Activated CD8-positive, alpha-beta memory T cell treated with anti-CD3 and anti-CD28 coated beads, Interleukin-2, amount 50 U/mL, for 48 hours (primary cell): ENCODE results near the gene RAB36.

Experiments used
- DNase-seq: peaks from one replicate; pipeline ENCODE4 v3.0.0-alpha.2; 2020

Gene RAB36

DNA sequence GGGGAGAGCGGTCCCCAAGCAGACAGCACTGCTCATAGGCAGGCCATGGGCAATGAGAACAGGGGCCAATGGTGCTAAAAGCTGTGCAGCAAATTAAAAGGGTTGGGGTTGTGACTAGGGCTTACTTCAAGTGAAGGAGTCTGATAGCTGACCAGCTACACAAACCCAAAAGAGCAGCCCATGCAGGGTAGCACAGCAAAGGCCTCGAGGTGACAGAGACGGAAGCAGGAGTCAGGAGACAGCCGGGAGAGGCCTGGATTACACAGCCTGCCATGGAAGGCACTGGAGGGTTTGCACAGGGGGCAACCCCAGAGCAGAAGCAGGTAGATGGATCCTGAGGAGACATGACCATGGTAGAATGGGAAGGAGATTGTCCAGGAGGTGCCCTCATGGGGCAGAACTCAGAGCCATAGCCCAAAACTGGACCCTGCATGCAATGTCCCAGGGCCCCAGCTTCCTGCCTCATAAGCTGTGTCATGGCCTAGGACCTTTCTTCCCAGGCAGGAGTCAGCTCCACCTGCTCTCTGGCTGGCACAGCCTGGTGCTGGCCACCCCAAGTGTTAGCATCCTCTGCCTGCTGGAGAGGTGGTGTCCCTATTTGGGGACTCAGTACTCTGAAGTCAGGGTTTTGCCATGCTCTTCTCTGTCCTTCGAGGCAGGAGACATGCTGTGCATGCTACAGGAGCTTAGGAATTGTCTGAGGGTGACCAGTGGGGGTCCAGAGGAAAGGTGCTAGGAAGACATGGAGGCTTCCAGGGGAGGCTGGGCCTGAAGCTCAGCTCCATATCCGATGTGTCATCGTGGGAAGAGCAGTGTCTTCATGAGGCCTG, 36.8 kb upstream of the RAB36 start:
- no peak for DNase-seq

DNA sequence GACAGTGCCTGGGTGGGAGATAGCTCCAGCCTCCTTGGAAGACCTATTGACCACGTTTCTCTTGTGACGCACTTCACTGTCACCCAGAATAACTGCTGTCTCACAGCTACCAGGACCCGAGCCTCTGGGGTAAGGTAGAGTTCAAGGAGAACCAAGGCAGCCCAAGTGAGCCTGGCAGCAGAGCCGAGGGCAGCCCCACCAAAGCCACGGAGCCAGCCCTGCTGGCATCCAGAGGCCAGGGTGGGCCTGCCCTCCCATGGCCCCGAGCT, 36.3 kb upstream of the RAB36 start:
- no peak for DNase-seq

DNA sequence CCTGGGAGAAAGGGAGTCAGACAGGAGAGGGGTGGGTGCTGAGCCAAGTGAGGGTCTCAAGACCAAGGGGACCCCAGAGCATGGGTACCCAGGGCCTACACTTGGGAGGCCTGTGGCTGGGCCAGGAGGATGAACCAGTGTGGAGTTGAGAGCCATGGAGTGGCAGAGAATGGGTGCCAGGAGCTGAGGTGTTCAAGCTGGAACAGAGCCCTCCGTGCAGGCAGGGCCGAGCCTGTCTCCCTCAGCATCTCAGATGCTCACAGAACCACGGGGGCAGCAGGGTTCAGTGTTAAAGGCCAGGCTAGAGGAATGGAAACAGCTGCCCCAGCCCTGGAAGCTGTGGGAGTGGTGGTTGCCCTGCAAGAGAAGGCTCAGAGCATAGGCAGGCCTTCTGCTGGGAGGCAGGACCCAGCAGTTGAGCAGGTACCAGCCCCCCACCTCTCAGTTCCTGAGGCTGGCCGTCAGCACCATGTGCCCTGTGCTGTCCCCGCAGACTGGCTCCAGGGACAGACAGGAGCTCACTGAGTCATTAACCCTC, 35.8 kb upstream of the RAB36 start:
- no peak for DNase-seq

DNA sequence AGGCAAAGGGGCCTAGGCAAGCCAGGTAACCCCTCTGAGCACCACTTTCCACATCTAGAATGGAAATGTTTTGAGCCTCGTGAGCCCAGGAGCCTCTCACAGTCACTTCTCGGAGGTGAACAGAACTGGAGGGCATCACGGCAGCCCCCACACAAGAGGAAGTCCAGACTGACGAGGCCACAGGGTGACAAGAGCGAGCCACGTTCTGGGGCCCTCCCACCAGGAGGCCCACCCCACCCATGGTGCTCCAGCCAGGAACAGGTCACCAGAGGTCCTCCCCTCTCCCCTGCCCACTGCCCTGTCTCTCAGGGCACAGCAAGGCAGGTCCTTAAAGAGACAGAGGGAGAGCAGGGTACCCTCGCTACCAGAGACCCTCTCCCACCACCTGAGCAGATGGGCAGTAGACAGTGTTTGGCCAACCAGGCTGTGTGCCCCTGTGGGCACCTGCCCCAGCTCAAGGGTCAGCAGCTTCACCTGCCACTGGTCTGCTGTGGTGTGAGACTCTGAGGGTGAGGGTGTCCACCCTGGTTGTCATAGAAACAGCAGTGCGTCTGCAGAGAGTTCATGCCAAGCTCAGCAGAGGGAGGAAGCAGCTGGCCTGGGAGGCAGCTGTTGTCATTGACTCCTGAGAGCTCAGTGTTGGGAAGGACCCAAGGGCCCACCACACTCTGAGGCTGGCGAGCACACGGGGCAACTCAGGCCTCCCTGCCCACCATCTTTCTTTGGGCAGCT, 34.9 kb upstream of the RAB36 start:
- no peak for DNase-seq

DNA sequence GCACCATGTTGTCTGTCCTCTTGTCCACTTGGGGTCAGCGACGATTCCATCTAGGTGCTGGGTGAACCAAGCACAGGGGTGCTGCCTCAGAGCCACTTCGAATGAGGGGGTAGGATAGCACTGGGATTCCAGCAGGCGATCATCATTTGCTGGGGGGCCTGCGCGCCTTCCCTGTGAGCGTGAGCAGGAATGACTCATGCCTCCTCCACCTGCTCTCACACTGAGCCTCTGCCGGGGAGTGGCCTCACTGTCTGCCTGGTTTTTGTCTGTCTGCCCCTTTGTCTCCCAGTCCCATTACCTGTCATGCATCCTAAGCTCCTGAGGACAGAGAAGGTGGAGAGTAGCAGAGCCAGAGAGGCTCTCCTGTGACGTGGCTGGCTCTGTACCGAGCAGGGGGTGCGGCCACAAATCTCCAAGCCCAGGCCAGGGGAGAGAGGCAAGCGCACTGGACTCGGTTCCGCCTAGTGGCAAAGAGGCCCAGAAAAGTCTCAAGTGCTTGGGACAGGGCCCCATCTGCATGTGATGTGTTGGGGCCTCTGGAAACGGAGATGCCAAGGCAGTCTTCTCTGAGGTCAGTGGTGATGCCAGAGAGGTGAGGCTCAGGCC, 34.3 kb upstream of the RAB36 start:
- DNase-seq = no peak

DNA sequence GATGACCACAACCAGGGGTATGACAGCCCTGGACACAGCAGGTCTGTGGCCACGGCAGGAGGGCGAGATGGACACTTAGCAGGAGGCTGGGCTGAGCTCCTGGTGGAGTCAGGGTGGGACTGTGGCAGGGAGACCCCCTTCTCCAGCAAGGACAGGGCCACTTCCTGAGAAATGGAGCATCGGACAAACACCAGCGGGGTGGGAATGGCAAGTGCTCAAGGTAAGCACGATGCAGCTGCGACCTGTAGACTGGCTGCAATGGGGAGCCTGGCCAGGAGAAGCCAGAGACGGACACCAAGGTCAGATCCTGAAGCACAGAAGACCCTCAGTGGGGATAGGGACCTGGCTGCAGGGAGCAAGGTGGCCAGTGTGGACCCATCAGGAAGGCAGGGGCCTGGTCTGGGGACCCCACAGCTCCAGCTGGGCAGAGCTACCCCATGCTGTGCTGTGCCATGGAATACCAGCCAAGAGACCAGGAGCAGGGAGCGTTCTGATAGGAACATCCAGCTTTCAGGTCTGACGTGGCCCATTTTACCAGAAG, 32.7 kb upstream of the RAB36 start:
- no peak for DNase-seq

DNA sequence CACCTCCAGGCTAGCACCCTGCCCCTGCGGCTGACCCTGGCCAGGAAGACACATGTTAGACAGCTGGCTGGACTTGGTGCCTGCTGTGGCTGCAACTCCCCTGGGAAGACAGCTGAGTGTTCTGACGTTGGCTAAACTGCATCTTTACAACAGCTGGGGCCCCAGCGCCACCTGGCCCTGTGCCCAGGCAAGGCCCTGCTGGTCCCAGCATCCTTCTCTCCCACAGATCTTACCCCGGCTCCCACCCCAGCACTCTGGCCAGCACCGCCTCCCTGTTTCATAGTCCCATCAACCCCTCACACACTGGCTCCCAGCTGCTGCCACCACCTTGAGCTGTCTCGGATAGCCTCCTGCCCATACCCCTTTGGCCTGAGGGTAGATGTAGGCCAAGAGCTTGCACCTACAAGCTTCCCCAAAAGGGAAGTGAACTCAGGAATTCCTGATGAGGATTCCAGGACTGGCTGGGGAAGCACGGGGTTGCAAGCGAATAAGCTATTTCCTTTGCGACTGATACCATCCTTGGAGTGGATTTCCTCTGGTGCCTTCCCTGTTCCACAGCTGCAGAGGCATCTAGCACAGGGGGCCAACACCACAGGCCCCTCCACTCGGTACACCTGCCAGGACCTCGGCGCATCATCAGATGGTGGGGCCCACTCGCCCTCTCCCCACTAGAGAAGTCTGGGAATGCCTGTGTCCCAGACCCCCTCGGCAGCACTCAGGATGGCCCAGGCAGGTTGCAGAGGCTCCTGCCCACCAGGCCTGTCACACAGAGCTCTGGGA, 32.0 kb upstream of the RAB36 start:
- DNase-seq = no peak

DNA sequence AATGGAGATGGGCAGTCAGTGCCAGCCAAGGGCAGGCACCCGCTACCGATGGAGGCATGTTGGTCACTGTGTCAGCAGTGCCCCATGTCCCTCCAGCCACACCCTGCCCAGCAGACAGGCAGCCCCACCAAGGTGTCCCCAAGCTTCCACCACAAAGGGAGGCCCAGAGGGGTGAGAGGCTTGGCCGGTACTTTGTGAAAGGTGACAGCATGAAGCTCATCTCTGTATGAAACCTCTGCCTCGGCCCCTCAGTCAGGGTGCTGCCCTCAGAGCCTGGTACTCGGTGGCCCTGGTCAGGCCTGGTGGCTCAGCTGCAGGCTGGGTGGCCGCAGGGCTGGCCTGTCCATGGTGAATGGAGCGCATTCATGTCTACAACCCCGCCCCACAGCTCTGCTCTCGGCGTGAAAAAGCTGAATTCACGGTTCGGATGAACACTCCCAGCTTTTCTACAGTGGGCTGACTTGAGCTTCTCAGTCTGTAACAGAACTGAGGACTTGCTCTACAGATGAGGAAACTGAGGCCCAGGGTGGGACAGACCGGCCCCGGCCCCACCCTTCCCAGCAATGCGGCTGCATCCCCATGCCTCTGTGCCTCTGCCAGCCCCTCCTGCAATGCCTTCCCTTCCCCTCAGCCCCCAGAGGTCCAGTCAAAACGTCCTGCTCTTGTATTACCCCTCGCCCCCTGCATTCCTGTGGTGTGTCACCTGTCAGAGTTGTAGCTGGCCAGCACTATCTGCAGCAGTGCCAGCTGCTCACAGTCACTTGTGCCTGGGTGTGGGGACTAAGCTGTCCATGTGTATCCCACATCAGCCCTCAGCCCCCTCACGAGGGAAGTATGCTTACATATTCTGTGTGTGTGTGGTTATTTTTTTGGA, 31.2 kb upstream of the RAB36 start:
- no peak for DNase-seq

DNA sequence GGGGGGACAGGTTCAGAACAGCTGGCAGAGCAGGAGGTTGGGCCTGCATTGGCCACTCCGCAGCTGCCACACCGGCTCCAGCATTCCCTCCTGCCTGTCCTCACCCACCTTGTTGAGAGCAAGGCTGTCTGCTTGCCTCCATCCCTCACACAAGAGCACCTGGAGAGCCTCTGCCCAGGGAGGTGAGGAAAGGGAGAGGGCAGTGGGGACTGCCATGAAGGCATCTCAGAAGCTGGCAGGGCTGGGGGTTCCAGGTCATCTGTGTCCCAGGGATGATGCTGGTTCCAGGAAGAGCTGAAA, 30.6 kb upstream of the RAB36 start:
- no peak for DNase-seq

DNA sequence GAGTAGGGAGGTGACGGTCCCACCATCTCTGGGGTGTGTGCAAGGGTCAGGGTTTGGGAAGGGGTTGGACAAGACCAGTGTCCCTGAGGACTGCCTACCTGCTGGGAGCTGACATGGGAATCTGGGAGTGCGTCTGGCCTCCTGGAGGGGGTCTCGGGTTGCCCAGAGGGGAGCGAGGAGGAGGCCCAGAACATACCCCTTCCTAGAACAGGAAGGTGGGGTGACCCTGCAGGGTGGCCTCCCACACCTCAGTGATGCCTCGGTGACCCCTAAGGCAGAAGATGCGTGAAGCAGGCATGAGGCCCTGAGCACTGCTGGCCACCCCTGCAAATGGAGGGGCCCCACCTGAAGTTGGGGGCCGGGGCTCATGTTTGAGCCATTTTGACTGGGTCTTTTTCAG, 29.9 kb upstream of the RAB36 start:
- DNase-seq = no peak

DNA sequence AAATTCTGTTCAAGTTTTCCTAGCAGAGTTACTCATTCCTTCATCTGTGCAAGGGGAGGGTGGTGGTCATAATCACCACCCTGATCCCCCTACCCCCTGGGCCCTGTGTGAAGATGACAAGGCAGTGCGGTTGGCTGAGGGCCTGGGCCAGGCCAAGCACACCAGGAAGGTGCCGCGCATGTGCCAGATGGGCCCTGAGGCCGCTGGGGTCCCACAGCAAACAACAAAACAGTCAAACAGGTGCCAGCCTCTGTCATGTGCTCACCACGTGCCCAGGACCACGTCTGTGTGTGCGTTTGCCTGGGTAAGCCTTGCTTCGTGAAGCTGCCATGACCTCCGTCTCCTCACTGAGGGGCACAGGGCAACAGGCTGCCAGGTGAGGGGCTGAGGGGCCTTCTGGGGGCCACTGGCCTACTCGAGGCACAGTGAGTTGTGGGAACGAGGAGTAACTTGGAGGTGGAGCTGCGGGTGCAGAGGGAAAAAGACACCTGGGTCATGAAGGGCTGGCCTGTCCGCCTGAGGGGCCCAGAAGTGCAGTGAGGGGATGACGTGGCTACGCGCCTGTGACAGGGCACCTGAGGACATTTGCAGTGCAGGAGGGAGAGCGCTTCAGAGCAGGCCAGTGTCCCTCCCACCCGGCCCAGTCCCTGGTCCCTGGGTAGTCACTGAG, 29.3 kb upstream of the RAB36 start:
- DNase-seq = no peak

DNA sequence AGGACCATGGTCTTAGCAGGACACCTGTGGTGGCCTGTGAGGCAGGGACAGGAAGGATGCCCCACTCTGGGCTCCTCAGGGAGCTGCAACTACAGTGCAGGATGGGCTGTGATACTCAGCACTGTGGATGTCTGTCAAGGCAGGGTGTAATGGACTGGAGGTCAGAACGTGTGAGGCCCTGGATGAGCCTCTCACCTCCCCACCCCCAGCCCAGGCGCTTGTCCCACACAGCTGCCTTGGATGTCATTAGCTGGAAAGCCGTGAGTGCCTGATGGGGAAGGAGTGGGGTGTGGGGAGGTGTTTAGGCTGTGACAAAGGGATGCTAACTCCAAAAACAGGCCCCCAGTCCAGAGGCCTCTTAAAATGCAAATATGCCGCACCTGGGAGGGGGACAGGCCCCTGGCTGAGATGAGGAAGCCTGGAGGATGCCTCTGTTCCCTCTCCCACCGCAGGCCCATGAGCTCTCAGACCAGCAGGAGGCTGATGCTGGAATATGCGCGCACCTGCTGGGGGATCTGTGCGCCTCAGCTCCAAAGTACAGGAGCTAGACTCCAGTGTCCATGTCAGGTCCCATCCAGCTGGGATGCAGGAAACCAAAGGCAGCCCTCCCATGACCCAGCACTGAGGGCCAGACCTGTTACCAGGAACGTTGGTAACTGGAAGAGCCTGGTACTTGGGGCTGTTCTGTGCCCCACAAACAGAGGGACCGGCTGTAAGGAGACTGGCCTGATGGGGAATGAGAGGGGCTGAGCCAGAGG, 28.6 kb upstream of the RAB36 start:
- no peak for DNase-seq

DNA sequence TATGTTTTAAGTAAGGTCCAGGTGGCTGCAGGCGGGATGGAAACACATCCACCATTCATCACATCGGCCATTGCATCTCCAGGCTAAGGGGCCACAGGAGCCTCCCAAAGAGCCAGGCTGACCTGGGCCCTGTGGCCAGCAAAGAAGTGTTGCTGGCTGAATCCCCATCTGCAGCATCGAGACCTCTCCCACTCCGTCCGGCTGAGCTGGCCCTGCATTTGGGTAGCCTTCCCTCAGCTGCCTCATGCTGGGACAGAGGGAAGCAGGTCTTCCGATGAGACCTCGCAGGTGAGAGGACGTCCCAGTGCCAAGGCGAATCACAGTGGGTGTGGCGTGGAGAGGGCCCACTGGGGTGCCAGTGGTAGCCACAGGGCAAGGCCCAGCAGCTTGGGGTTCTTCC, 28.0 kb upstream of the RAB36 start:
- no peak for DNase-seq

DNA sequence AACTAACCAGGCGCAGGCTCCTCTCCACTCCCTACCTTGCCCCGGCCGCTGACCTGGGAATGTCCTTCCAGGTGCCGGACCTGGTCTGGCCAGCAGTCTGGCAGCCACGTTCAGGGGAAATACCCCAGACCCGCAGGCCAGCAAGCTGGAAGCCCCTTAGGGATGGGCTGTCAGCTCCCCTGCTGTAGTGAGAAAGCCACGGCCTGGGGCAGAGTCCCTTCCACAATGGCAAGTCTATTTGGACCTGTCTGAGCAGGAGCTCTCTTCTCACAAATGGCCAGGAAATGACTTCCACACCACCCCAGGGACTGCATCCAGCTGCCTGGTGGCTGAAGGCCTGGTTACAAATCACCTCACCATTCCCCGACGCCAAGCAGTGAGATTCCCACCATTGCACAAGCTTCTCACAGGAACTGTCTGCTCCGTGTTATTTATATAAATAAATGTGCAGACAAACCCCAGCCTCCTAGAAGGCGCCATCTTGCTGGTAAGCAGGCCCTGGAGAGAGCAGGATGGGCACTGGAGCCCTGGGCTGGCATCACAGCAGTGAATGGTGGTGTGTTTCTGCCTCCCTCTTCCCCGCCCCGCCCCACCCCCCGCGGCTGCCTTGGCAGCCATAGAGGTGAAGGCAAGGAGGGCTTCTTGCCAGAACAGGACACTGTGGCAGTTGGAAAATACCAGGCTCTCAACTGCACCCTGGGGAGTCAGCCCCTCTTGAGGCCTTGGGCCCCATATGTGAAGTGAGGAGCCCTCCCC, 27.2 kb upstream of the RAB36 start:
- DNase-seq = no peak

DNA sequence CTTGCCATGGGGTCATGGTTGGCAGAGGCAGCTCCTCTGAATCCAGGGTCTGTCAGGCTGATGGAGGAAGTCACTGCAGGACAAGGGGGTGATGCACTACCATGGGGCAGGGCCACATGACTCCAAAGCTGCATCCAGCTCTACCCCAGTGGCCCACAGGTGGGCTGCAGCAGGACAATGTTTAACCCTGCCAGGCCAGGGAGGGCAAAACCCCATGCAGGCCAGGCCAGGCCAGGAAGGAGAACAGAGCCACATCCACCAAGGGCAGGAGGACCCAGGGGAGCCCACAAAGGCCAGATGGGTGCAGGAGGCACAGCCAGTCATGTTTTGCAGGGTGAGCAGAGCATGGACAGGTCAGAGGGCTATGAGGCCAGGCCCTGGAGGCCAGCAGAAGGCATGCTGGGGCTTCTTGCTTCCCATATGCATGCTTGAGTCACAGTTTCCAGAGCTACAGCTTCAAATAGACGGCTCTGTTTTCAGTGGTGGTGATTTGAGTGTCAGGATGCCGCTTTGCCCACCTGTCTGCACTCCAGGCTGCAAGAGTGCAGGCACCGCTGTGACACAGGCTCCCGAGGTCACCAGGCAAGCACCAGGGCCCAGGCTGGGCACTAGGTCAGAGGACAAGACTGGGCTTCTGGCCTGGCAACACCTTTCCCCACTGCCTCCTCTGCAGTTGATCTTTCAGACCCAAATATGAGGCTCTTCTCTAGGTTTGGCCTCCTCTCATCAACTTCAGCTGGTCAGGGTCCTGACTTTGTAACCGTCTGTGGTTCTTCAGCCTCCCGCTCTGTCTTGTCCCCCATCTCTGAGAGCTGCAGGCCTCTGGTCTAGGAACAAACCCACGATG, 26.4 kb upstream of the RAB36 start:
- DNase-seq = no peak

DNA sequence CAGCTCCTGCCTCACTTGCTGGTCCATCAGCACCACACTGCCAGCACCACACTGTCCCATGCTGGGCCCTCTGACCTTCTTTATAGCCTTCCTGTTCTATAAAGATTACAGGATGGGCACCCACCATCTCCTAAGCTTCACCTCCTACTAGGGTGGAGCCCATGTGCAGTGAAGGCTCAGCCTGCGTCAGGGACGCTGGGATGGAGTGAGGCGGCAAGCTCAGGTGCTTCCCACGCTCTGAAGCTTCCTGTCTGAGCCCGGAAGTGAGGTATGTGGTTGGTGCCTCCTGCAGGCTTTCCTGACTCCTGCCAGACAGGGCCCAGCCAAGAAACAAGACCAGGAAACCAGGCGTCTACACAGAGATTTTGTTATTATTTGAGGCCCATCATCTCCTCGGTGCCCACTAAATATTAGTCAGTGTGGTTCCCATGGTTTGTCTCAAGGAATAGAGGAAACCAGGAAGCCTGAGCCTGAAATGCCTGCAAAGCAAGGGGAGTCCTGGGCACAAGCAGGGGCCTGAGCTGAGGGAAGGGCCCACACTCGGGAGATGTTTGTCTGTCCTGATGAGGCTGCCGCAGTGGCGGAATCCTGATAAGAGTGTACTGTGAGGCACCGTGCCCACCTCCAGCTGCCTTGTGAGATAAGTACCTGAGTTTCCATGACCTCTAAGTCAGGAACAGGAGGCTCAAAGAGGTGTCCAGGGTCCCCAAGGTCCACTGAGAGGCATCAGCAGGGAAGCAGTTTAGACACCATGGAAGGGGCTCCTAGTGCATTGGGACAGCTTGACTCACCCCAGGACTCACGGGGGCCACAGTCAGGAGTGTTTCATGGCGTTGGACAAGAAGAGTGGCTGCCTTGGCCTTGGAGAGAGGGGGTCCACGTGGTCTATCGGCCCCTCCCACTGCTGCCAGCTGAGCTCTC, 25.5 kb upstream of the RAB36 start:
- DNase-seq = peak; percentile 71

DNA sequence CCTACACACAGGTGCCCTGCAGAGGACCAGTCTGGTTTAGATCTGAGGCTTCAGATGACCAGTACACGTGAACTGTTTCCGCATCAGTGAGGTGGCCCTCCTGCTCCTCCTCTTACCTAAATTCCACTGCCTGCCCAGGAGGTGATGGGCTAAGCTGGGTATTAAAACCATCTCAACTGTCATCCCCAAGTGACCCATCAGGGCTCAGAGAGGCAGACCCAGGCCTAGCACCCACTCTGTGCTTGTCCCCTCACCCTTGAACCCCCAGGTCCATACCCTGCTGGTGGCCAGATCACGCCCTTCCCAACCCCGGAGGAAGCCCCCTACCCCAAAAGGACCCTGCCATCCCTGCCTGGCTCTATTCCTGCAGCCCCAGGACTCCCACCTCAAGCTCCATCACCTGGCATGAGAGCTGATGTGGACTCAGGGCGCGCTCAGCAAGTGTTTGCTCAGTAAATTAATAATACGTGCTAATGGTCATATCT, 24.8 kb upstream of the RAB36 start:
- no peak for DNase-seq

DNA sequence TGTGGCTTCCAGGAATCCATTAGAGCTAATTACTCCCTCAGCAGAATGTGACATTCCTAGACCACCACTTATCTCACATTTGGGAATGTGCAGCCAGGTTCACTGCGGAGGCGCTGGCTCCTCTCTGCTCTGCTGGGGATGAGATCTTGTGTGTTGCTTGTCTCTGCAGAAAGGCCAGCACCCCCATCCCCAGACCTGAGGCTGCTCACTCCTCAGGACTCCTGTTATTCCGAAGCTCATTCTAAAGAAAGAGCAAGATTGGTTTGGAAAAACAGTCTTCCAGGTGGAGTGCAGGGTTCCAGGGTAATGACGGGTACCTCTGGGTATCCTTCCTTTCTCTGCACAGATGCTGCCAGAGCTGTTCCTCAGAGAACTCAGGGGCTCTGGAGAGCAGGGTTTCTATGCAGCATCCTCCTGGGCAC, 24.3 kb upstream of the RAB36 start:
- no peak for DNase-seq
